Activated CD8-positive, alpha-beta T cell treated with anti-CD3 and anti-CD28 coated beads, Interleukin-2, amount 10 ng/mL, durations not matched to agents 7 days and 5 days (primary cell): ENCODE data around the gene NPTX1. TPM values are rescaled to one million over a fixed set of nuclear protein-coding genes. Genes with fewer than 3 reads are reported as not detected.

Experiments
- microRNA-seq: library from miRNA; unstranded; fragments of <30 nt; microRNA quantifications from one replicate; pipeline ENCODE4 v1.2.0, GENCODE V29; 2022
- total RNA-seq, 2 experiments: library from RNA; stranded (reverse); gene quantifications; one replicate each; pipeline ENCODE4 v1.2.3, GENCODE V29; 2021

NPTX1 gene
- total RNA-seq, 2 experiments from 2014 or later: 16.7 to 18.9 TPM

Small RNA genes lying within 50 kb of the gene (microRNA-seq; reads per million reads assigned to microRNA genes)
- gene MIR4730: not detected

Other genes starting within 250 kb of the NPTX1 start
- 100 to 1,000 TPM; 438 to 455 TPM for gene RNF213, start 215.8 kb downstream of the NPTX1 start, total RNA-seq
- 10 to 100 TPM; 15.7 to 18.7 TPM for gene ENDOV, start 61.4 kb downstream of the NPTX1 start, total RNA-seq
- 10 to 100 TPM; 53.1 to 54.0 TPM for gene RPTOR, start 68.2 kb upstream of the NPTX1 start, total RNA-seq